Measurements from ENCODE around the gene TPSAB1.
"Not testable (repeated sequence)": the region's sequence is repeated elsewhere in the genome, so short reads cannot be mapped to it uniquely, and the experiment has no call there.

GRCh38 chr16:1271724-1272413 is 31.4 kb downstream of the TPSAB1 start:
- not testable (repeated sequence) for TF ChIP-seq CTCF (conservative IDR thresholded peaks at IDR 0.05); EZH2 (IDR thresholded peaks at IDR 0.05; ENCODE audit: low read depth)

Measured in PC-9 (cell line).